Measurements from ENCODE around the gene PDCD1.
A peak's percentile ranks its signal among the peaks of the same experiment; 100 is the strongest.
"Not testable (repeated sequence)": the region's sequence is repeated elsewhere in the genome, so short reads cannot be mapped to it uniquely, and the experiment has no call there.

The PDCD1 gene

DNA sequence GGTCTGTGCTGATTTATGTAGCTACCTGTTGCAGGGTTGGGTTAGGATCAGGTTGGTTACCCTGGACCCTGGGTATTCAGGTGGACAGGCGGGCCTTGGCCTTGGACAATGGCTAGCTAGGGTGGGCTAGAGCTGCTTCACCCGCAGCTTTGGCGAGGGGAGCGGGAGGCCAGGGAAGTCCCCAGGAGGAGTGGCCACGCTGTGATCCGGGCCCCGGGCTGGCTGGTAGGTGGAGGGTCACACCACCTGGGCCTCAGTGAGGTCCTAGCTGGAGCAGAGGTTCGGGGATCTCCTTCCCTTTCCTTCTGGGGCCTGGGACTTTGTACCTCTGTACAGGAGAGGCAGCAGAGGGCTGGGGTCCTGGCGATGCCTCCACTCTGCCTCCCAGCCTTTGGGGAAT lies 20.6 kb upstream of the PDCD1 start:
- no peak for FAIRE-seq
- DNase-seq (ENCODE audit: insufficient read length, low spot score) = no peak

DNA sequence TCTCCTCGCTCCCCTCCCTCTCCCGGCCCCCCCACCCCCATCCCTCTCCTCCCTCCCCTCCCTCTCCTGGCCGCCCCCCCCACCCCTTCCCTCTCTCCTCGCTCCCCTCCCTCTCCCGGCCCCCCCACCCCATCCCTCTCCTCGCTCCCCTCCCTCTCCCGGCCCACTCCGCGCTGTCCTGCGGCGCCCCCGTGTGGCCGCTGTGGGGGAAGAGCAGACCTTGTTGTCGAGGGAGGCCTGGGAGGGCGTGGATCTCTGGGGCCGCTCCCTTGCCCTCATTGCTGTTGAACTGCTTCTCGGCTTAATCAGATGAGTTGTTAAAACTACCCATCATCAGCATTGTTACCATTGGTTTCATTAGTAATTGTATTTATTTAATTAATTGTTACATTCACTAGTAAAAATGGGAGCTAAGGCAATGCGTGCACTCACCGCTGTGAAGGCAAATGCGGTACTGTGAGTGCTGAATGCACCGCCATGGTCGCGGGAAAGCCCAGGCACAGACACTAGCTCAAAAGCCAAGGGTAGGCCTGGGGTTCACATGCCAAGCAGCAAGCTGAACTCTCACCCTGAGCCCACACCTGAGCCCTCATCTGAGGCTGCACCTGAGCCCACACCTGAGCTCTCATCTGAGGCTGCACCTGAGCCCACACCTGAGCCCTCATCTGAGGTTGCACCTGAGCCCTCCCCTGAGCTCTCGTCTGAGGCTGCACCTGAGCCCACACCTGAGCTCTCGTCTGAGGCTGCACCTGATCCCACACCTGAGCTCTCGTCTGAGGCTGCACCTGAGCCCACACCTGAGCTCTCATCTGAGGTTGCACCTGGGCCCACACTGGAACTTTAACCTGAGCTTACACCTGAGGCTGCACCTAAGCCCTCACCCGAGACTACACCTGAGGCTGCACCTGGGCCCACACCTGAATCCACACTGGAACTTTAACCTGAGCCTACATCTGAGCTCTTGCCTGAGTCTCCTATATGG lies 19.6 kb upstream of the PDCD1 start:
- DNase-seq (ENCODE audit: insufficient read length, low spot score) = peak; percentile 67
- peak; percentile 77 for FAIRE-seq

DNA sequence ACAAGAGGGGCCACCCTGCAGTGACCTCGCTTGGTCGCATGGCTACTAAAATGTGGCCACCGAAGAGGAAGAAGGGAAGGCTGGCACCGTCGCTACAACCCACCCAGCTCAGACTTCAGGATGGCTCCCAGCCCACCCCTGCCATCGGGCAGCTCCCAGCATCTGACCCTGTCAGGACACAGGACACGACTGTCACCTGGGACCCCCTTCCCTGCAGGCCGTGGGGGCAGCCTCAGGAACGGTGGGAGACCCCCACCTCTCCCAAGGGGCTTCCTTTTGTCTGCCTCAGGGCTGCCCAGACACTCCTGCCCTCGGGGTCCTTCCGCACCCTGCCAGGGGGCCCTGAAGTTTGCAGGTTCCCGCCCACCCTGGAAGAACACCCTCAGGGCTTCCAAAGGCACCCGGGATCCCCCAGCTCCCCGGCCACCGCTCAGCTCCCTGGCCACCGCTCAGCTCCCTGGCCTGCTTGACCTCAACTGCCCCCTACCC lies 18.5 kb upstream of the PDCD1 start:
- DNase-seq (ENCODE audit: insufficient read length, low spot score) = no peak
- FAIRE-seq = no peak

DNA sequence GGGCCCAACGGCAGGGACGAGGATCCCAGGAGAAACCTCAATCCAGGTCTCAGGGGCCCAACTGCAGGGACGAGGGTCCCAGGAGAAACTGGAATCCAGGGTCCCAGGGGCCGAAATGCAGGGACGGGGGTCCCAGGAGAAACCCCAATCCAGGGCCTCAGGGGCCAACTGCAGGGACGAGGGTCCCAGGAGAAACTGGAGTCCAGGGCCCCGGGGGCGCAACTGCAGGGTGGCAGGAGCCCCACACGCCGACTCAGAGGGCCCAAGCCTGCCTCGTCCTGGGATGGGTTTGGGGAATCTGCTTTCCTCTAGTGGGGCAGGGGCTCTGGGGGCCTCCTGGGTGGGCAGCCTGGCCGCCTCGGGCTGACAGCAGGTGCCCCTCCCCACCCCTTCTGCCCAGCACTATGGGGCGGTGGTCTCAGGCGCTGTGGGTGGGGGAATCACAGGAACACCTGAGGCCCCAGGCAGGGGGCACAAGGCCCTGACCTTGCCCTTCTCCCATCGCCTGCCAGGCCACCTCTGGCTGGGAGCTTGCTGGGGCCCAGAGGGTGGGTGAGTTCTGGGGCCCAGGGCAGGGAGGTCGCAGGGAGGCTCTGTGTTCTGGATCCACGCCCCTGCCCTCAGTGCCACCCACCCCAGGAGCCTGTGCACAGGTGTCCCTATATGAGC lies 18.0 kb upstream of the PDCD1 start:
- no peak for FAIRE-seq
- DNase-seq (ENCODE audit: insufficient read length, low spot score) = no peak

DNA sequence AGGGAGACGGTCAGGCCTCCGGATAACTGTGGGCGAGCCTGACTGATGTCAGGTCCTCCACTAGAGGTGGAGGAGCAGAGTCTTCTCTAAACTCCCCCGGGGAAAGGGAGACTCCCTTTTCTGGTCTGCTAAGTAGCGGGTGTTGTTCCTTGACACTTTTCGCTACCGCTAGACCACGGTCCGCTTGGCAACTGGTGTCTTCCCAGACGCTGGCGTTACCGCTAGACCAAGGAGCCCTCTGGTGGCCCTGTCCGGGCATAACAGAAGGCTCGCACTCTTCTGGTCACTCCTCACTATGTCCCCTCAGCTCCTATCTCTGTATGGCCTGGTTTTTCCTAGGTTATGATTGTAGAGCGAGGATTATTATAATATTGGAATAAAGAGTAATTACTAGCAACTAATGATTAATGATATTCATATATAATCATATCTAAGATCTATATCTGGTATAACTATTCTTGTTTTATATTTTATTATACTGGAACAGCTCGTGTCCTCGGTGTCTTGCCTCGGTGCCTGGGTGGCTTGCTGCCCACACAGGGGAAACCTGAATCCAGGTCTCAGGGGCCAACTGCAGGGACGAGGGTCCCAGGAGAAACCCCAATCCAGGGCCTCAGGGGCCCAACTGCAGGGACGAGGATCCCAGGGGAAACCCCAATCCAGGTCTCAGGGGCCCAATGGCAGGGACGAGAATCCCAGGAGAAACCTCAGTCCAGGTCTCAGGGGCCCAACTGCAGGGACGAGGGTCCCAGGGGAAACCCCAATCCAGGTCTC lies 17.2 kb upstream of the PDCD1 start:
- not testable (repeated sequence) for DNase-seq (ENCODE audit: insufficient read length, low spot score); FAIRE-seq

DNA sequence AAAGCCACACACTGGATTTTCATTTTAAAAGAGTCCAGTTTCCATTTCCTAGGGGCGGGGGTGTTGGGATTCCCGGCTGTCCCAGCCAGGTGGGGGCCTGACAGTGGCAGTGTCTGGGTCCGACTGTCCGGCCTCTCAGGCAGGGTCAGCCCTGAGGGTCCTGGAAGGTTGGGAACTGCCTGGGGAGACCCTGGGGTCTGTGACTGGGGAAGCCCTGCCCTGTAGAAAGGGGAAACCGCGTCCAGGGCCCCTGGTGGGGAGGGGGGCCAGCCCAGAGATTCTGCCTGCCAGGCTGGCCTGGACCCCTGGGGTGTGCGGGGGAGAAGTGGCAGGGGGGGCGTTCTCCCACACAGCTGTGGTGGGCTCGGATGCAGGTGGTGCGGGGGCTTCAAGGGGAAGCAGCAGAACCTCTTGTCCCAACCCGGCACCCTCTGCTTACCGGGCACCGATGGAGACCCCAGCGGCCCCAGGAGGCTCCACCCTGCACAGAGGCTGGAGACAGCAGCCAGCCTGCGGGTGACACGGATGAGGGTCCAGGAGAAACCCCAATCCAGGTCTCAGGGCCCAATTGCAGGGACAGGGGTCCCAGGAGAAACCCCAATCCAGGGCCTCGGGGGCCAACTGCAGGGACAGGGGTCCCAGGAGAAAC lies 15.7 kb upstream of the PDCD1 start:
- FAIRE-seq (no peak), DNase-seq (ENCODE audit: insufficient read length, low spot score) (no peak)

DNA sequence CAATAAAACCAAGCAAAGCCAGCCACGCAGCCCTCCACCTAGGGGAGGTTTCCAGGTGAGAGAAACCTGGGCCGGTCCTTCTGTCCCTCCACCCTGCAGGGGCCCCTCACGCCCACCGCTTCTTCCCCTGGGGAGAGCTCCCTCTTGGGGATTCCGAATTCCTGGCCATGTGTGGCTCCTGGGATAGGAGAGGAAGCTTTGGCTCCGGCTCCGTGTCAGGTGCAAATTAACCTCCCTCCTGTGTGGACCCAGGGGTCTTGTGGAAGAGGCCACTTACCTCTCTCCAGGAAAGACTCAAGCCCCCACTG lies 15.1 kb upstream of the PDCD1 start:
- DNase-seq (ENCODE audit: insufficient read length, low spot score) = no peak
- no peak for FAIRE-seq

DNA sequence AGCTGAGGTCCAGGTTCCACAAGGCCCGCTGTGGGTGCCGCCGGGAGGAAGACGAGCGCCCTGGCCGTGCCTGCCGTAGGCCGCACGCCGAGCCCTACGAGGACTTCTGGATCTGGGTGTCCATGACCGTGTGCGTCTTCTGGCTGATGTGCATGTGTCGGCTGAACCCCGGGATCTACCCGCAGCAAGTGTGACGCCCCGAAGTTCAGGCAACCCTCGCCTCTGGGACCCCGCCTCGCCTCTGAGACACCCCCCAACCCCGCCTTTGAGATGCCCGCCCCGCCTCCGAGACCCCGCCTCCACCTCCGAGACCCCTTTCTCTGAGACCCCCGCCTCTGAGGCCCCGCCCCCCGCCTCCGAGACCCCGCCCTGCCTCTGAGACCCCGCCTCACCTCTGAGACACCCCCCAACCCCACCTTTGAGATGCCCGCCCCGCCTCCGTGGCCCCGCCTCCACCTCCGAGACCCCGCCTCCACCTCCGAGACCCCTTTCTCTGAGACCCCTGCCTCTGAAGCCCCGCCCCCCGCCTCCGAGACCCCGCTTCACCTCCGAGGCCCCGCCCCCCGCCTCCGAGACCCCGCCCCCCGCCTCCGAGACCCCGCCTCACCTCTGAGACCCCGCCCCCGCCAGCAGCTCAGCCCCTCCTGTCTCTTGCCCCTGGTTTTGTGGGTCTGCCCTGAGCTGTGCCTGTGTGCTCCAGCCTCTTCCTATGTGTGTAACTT lies 14.5 kb upstream of the PDCD1 start:
- DNase-seq (ENCODE audit: insufficient read length, low spot score) (no peak), FAIRE-seq (no peak)

DNA sequence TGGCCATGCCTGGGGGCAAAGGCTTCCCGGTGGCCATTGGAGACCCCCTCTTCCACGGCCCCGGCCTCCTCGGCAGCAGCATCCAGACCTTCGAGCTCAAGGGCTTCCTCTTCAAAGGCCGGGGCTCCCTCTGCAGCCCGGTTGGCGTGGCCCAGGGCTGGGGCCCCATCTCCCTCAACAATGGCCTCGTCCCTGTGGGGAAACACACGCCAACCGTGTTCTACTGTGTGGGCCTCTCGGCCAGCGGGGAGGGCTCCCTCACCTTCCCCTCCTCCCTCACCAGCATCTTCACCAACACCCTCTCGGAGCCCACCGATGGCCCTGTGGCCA lies 13.6 kb upstream of the PDCD1 start:
- DNase-seq (ENCODE audit: insufficient read length, low spot score) (no peak), FAIRE-seq (no peak)

DNA sequence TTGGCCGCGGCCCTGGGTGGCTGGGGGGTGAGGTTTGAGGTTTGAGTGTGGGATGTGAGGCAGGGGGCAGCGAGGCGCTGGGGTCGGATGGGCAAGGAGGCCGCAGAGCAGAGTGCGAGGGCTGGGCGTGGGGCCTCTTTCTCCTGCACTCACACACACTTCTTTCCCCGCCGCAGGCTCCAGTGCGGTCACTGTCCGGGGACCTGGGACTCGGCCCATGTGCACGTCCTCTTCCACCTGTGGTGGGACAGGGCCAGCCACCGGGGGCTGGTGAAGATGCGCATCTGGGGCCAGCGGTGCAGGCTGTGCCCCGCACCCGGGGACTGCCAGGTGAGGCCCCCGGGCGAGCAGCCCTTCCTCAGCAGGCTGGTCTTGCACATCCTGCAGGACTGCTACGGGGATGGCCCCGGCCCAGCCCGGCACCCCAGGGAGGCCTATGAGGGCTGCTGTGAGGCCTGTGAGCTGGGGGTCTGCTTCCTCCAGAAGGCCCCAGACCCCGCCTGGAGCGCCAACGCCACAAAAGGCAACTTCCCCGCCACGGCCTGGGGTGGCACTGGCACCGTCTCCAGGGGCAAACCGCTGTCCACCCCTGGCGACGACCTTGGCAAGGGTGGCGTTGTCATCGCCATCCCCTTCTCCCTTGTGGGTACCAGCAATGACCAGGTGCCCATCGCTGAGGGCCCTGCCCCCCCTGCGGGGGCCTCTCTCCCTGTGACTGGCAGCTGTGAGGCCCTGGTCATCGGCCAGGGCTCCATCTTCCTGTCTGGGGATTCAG lies 13.0 kb upstream of the PDCD1 start:
- no peak for DNase-seq (ENCODE audit: insufficient read length, low spot score)
- FAIRE-seq = no peak

DNA sequence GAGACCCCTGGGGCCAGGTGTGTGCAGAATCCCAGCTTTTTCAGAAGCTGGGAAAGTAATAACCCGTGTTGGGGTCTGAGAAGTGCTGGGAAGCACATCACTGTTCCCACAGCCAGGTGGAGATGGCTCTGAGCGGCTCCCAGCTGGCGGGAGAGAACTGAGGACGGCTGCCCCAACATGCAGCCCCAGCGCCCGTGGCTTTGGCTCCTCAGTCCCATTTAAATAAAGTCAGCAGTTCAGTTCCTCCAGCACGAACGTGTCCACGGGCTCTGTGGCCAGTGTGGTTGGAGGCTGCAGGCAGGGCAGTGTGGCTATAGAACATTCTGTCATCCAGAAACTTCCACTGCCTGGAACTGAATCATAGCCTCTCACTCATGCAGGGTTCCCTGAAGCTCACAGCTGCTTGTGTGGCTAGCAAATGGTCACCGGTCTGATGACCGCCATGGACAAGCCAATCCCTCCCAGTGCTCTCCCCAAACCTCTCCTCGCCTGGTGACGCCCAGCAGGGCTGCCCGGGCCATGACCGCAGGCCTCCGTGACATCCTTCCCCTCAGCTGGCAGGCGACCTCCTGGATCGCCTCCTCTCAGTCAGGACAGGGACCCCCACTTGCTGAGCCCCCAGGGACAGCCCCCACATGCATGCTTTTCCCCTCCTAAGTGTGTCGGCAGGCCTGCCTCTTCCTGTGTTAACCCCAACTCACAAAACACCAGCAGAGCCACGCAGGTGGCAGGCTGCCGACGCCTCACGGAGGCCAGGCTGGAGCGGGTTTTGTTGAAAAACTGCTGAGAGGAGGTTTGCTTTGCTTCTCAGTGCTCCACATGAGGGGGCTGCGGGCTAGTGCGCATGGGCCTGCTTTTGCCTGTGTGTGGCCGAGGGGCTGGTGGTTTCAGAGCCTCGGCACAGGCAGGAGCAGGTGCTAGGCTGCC lies 12.2 kb upstream of the PDCD1 start:
- DNase-seq (ENCODE audit: insufficient read length, low spot score) (no peak), FAIRE-seq (peak; percentile 44)

DNA sequence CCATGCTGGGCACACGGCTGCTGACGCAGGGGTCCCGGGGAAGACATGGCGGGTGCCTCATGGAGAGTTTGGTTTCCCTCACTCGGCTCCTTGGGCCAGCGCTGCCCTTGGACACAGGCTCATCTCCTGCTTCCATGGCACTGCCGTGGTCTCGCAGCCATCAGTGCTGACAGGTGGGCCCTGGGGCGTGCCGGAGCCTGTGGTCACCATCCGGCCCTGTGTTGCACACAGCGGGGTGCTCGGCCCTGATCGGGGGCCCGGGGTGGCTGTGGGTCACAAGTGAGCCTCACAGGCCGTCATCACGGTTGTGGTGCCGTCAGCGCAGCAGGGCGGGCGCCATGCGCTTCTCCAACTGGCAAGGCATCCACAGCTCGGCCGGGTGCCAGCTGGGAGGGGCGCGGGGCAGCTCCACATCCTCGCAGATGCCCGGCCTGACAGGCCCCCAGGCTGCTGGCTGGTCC lies 11.4 kb upstream of the PDCD1 start:
- FAIRE-seq = no peak
- DNase-seq (ENCODE audit: insufficient read length, low spot score) = no peak

DNA sequence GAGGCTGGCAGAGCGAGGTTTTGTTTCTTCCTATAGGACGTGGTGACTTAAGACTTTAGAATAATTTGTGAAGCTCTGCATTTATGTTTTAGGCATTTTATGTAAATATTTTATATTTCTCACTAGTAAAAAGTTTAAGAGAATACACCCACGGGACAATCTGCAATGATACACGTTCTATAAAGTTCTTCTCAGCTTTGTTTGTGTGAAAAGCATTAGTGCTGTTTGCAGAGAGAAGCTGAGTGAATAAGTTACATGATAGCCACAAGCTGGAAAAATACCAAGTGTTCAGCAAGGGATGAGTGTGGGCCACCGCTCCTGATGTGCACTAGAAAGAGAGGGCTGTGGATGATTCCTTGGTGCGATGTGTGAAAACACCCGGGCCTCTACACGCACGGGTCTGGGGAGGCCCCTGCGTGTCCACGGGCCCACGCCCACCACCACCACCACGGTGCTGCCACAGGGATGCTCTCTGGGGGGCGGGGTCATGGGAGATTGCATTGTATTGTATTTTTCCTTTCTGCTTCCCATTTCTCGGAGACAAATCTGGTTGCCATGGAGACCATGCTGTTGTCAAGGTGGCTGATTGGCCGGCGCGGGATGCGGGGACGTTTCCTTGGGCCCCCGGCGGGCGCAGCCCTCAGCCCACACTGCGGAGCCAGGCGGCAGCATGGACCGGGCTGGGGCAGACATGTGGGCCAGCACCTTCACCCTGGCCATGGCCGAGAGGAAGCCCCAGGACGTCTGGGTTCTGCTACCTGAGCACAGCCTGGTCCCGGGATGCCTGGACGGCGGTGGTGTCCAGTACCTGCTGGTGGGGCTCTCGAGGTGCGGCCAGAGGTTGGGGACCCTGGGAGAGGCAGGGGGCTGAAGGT lies 10.6 kb upstream of the PDCD1 start, which contains the start of gene RTP5:
Gene RTP5 (plus strand): TSS at position 643 of the 875 bp plus-strand sequence. CDS start 28 bp downstream, at position 671.
- FAIRE-seq (no peak), DNase-seq (ENCODE audit: insufficient read length, low spot score) (no peak)

DNA sequence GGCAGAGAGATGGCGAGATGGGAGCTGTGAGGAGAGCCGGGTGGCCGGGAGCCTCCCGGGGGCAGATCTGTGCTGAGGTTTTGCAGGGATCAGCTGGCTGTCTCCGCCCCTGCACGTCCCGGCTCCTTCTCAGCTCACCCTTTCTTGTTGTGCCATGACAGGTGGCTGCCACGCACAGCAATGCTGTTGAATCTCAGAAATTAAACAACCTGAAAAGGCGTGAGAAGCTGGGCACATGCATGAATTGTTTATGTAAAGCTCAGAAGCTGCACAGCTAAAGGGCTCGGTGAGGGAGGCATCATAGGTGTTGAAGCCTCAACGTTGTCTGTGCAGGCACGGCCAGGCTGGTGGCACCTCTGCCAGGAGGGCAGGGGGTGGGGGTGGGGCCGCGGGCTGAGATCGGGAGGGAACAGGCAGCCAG lies 10.0 kb upstream of the PDCD1 start:
- FAIRE-seq (no peak), DNase-seq (ENCODE audit: insufficient read length, low spot score) (no peak)

DNA sequence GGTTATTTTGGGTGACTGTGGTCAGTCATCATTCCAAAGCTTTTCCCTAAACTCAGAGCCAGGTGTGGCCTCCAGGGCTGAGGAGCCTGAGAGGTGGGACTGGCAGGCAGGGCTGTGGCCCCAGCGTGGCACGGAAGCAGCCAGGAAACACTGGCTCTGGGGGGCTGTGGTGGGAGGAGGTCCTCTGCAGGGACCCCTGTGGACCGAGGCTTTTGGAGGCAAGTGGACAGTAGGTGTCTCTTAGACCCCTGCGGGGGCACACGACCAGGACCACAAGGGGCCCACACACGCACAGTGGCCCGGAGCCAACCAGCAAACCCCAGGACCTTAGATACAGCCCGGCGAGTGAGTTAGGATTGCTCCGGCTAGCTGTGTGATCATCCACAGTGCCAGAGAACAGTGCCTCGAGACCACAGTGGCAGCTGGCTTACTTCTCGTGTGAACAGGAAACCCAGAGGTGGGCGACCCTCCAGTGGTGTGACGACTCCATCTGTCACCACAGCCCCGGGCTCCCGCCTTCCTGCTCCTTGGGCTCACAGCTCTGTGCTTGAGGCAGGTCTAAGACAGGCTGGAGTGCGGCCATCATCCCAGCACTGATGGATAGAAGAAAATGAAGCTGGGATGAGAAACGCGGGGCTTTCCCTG lies 9.2 kb upstream of the PDCD1 start:
- FAIRE-seq = no peak
- DNase-seq (ENCODE audit: insufficient read length, low spot score) = no peak

DNA sequence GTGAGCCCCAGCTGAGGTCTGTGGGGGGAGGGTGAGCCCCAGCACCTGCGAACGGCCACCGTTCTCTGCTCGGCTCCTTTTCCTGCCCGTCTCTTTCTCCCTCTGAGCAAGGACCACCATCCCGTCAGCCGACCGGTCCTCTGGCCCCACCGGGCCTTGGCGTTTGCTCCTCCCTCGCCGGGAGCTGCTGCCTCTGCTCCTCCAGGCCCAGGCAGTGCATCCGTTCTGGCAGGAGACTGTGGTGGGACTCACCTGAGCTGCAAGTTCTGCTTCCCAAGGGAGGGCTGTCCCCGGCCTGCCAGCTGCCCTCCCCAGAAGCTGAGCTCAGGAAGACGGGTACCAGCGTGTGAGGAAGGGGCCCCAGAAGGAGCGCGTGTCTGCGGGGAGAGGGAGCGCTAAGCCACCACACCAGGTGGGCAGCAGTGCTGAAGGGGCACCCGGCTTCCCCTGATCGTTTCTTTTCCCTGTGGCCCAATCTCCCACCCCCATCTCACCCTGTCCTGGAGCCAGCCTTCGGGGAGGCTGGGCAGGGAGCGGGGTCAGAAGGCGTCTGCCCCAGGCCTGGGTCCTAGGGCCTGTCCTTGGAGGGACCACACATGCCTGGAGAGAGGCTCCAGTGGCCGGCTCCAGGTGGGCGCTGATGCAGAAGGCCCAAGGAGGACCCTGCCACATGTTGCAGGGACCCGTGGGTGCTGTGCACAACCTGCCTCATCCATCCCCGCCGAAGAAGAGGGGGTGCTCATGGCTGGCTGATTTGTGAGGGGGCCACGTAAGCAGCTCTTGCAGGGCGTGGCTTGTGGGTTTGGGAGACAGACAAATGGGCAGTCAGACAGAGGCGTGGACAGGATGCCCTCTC lies 8.3 kb upstream of the PDCD1 start:
- DNase-seq (ENCODE audit: insufficient read length, low spot score) (no peak), FAIRE-seq (no peak)
